ENCODE measurements around the gene ADAMTS2. TPM values are rescaled to one million over a fixed set of nuclear protein-coding genes. Genes with fewer than 3 reads are reported as not detected.

ADAMTS2 gene
- total RNA-seq, 4 donors from 2014 or later, result 39.5 to 61.9 (median 56.4) TPM

DNA sequence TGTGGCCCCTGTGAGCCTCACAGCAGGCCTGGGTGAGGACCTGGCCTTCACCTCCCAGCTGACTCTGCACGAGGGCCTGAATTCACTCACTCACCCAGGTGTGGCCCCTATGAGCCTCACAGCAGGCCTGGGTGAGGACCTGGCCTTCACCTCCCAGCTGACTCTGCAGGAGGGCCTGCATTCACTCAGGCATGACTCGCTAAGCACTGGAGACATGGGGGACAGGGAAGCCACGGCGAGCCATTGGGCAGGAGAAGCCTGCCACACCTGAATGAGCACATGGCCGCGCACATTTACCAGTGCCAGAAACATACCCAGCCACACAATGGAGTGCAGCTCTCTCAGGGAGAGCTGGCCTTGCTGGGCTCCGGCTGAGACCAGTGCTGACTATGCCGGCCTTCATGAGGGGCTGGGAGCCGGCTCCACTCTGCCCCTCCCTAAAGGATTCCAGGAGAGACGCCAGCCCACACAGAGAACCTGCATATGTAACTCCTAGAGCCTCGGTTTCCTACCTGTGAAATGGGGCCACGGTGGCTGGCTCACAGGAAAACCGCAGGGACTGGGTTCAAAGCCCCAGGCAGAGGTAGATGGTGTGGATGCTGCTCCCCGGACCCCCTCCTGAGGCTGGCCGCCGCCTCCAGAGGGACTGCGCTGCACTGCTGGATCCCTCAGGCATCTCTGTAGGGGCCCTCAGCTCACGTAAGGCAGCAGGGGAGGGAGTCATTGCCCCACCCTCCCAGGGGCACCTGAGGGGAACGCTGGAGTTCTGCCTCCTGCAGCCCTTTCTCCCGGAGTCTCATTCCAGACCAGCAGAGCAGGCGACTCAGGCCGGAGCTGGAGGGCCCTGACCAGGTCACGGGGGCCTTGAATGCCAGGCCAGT, 7.2 kb downstream of the ADAMTS2 start:
- no peak for DNase-seq (ENCODE audit: low spot score)
- ATAC-seq (ENCODE audit: low FRiP score), result no peak
- TF ChIP-seq, protein P1, sequence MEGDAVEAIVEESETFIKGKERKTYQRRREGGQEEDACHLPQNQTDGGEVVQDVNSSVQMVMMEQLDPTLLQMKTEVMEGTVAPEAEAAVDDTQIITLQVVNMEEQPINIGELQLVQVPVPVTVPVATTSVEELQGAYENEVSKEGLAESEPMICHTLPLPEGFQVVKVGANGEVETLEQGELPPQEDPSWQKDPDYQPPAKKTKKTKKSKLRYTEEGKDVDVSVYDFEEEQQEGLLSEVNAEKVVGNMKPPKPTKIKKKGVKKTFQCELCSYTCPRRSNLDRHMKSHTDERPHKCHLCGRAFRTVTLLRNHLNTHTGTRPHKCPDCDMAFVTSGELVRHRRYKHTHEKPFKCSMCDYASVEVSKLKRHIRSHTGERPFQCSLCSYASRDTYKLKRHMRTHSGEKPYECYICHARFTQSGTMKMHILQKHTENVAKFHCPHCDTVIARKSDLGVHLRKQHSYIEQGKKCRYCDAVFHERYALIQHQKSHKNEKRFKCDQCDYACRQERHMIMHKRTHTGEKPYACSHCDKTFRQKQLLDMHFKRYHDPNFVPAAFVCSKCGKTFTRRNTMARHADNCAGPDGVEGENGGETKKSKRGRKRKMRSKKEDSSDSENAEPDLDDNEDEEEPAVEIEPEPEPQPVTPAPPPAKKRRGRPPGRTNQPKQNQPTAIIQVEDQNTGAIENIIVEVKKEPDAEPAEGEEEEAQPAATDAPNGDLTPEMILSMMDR (IDR thresholded peaks at IDR 0.05), result no peak

DNA sequence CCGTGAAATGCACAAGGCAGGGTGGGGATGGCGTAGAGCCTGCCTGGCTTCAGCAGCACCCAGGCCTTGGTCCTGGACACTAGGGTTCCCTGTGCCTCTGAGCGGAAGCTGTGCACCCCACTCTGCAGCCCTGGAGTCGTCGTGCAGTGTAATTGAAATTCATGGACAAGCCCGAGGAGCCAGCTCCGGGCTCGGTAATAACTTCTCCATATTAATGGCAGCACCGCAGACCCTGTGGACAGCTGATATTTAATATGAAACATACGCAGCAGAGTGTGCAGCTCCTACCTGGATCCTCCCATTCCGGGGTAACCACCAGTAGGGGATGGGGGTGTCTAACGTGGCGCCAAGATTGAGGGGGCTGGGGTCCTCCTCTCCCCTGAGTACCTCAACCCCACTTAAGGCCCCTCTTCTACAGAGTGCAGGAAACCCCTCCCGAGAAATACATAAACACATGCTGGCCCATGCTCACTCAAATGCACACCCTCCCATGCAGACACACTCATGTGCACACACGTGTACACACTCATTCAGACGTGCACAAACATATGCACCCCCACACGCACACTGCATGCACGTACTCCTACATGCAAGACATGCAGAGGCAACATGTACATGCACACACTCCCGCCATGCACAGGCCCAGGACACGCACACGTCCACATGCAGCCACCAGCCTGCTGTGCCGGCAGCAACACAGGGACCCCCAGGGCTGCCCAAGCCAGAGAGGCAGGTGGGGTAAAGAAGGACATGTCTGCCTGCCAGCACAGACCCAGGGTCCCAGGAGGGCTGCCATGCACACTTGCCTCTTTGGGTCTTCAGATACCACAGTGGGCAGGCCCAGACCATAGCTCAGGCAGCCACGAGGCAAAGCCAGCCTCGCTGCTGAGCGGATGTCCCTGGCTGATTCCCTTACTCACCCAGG, 8.1 kb downstream of the ADAMTS2 start:
- TF ChIP-seq, protein P1 (IDR thresholded peaks at IDR 0.05), result no peak
- DNase-seq (ENCODE audit: low spot score) (no peak), ATAC-seq (ENCODE audit: low FRiP score) (no peak)

DNA sequence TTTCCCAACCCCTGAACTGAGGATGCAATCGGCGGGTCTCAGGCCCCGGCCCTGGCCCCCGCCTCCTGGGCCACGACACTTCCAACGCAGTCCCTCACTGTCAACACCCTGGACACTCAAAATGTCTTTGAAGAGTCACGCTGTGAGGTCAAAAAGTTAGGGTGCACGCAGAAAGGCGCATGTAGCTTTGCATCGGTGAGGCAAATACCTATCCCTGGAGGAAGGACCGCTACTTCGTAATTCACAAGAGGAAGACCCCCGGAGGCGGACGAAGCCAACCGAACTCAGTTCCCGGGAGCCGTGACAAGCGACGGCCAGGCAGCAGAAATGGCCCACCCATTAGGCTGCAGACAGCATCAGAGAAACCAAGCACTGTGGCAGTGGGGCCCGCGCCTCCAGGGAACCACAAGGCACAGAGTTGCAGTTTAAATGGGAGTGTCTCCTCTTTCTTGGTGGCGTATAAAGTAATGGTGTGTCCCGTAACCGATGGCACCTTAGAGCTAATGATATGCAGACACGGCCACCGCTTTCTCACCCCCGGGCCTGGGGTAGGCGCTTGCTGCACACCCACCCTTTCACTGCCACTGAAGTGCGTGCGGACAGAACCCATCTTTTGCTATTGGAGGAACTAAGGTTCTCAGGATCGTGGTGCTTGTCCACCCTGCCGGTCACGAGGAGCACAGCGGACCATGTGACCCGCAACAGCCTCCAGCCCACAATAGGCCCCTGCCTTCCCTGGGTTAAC, 9.0 kb downstream of the ADAMTS2 start:
- DNase-seq (ENCODE audit: low spot score) (no peak), ATAC-seq (ENCODE audit: low FRiP score) (no peak)
- TF ChIP-seq, protein P1 (IDR thresholded peaks at IDR 0.05), result no peak

DNA sequence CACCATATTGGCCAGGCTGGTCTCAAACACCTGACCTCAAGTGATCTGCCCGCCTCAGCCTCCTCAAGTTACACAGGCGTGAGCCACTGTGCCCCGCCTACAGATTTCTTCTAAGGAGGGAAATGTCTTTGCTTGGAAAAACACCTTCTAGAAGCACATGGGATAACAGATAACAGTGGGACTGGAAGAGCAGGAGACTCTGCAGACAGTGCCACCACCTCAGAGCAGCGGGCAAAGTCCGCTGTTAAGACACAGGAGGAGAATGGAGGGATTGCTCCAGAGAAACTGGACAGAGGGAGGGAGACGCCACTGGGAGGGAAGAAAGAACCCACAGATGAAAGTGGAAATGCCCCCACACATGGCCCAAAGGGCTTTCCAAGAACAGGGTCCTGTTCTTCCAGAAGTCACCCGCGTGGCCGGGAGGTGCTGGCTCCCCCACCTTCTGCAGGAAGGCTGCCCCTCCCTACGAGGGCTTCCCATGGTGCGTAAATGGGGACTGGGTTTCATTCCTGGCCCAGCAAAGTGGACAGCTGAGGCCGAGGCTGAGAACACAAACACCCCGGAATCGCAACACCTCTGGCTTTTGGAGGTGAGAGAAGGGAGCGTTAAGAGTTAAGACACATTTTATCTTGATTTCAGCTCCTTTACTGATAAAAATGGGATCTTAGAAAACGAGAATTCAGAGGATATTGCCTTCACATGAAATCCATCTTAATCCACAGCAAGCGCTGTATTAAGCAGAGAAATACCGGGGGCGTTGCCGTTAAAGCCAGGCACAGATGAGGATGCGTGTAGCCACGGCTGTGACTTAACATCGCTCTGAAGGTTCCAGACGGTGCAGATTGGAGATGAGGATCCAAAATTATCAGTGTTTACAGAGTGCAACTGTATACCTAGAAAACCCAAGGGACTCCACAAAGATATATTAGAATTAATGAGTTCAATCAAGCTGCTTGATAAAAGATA, 11.2 kb downstream of the ADAMTS2 start:
- DNase-seq (ENCODE audit: low spot score) (no peak), ATAC-seq (ENCODE audit: low FRiP score) (no peak)
- TF ChIP-seq, protein P1 (IDR thresholded peaks at IDR 0.05), result no peak

DNA sequence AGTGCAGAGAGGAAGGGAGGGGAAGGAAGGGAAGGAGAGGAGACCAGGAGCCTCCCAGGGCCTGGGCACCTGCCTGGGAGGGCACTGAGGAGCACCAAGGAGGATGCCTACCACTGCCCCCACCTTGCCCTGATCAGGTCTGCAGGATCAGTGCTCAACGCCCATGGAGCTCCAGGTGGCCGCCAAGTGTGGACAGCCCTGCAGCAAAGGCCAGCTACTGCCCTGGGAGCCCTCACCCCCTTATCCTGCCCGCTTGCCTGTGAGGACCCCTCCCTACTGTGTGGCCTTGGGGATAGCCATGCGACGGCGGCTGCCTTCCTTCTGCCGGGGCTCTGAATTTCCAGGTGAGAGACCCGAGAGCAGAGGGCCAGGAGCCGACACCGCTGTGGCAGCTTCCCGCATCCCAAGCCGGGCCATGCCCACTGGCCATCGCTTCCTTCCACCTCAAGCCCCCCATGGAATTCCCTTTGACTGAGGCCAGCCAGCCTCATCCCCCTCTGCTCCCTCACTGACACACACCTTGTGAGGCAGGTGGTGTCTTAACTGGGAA, 12.4 kb downstream of the ADAMTS2 start:
- DNase-seq (ENCODE audit: low spot score) (no peak), ATAC-seq (ENCODE audit: low FRiP score) (no peak)

More for the DNA sequence above, 12.4 kb downstream of the ADAMTS2 start:
- TF ChIP-seq, protein P1 (IDR thresholded peaks at IDR 0.05), result no peak
